GM12875 (cell line): ENCODE measurements around the gene KDM6A.
A peak's percentile ranks its signal among the peaks of the same experiment; 100 is the strongest.
"Not testable (repeated sequence)": the region's sequence is repeated elsewhere in the genome, so short reads cannot be mapped to it uniquely, and the experiment has no call there.

Experiments
- H3K4me3 ChIP-seq: one replicate; pipeline ENCODE4 v1.5.1; 2011; ENCODE audit warnings: low read depth, low read length, control low read depth
- TF ChIP-seq, protein P1 (sequence below): IDR thresholded peaks from 2 replicates; pipeline ENCODE4 v1.5.1; 2011; ENCODE audit warnings: low read depth, mild to moderate bottlenecking, control low read depth, inconsistent platforms, low read length, moderate library complexity, borderline replicate concordance; ENCODE audit not compliant: insufficient read depth

The KDM6A gene

DNA sequence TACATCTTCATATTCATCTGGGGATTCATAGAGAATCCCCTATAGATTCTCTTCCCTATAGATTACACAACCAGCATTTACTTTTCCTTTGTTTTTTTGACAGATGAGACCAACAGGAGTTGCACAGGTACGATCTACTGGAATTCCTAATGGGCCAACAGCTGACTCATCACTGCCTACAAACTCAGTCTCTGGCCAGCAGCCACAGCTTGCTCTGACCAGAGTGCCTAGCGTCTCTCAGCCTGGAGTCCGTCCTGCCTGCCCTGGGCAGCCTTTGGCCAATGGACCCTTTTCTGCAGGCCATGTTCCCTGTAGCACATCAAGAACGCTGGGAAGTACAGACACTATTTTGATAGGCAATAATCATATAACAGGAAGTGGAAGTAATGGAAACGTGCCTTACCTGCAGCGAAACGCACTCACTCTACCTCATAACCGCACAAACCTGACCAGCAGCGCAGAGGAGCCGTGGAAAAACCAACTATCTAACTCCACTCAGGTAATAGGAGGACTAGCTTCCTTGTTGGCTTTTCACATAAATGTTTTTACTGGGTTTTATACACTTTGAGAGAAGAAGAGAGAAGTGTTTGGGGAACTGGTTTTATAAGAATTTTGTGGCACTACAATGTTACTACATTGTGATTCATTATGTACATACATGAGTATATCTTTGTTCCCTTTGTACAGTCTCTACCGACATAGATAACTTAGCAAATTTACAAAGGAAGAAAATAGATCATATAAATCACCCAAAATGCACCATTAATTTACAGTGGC, 190.5 kb downstream of the KDM6A start:
- no peak overlapping the region for H3K4me3 ChIP-seq
- TF ChIP-seq, protein P1, sequence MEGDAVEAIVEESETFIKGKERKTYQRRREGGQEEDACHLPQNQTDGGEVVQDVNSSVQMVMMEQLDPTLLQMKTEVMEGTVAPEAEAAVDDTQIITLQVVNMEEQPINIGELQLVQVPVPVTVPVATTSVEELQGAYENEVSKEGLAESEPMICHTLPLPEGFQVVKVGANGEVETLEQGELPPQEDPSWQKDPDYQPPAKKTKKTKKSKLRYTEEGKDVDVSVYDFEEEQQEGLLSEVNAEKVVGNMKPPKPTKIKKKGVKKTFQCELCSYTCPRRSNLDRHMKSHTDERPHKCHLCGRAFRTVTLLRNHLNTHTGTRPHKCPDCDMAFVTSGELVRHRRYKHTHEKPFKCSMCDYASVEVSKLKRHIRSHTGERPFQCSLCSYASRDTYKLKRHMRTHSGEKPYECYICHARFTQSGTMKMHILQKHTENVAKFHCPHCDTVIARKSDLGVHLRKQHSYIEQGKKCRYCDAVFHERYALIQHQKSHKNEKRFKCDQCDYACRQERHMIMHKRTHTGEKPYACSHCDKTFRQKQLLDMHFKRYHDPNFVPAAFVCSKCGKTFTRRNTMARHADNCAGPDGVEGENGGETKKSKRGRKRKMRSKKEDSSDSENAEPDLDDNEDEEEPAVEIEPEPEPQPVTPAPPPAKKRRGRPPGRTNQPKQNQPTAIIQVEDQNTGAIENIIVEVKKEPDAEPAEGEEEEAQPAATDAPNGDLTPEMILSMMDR: no peak

DNA sequence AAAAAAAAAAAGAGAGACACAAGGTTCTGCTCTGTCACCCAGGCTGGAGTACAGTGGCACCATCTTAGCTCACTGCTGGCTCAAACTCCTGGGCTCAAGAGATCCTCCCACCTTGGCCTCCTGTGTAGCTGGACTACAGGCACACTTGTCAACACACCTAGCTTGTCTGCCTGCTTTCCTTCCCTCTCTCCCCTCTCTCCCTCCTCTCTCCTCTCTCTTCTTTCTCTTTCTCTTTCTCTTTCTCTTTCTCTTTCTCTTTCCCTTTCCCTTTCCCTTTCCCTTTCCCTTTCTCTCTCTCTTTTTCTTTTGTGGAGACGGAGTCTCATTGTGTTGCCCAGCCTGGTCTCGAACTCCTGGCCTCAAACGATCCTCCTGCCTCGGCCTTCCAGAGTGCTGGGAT, 195.6 kb downstream of the KDM6A start:
- no peak overlapping the region for H3K4me3 ChIP-seq
- TF ChIP-seq, protein P1: no peak

DNA sequence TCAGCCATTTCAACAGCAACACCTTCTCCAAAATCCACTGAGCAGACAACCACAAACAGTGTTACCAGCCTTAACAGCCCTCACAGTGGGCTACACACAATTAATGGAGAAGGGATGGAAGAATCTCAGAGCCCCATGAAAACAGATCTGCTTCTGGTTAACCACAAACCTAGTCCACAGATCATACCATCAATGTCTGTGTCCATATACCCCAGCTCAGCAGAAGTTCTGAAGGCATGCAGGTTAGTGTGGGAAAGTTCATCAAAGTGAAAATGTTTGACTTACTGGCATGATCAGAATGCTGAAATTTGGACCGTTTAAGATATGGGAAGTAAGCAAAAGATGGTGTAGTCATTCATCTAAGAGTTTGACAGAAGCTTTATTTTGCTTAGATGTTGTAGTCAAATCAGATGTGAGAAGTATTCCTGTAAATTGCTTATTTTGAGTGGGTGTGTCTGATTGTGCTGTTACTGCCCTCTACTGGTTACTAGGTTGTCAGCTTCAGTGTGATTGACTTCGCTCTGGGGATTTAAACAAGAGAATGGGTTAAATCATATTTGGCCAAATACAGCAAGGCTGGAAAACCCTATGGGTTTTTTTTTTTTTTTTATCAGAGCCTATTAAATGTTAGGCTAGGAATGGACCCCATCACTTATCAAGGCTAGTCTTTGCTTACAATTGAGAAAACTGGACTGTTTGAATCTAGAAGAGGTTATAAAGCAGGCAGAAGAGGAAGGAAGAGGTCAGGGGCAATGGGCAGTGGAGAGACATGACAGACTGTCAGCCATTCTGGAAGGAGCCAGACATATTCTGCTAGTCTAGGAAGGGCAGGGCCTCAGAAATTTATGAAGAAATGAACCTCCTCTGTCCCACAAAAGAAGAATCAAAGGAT, 197.4 kb downstream of the KDM6A start:
- H3K4me3 ChIP-seq: no peak overlapping the region
- TF ChIP-seq, protein P1: peak; percentile 67

DNA sequence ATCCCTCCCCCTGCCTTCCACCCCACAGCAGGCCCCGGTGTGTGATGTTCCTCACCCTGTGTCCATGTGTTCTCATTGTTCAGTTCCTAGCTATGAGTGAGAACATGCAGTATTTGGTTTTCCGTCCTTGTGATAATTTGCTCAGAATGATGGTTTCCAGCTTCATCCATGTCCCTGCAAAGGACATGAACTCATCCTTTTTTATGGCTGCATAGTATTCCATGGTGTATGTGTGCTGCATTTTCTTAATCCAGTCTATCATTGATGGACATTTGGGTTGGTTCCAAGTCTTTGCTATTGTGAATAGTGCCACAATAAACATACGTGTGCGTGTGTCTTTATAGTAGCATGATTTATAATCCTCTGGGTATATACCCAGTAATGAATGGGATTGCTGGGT, 200.0 kb downstream of the KDM6A start:
- not testable (repeated sequence) for H3K4me3 ChIP-seq

DNA sequence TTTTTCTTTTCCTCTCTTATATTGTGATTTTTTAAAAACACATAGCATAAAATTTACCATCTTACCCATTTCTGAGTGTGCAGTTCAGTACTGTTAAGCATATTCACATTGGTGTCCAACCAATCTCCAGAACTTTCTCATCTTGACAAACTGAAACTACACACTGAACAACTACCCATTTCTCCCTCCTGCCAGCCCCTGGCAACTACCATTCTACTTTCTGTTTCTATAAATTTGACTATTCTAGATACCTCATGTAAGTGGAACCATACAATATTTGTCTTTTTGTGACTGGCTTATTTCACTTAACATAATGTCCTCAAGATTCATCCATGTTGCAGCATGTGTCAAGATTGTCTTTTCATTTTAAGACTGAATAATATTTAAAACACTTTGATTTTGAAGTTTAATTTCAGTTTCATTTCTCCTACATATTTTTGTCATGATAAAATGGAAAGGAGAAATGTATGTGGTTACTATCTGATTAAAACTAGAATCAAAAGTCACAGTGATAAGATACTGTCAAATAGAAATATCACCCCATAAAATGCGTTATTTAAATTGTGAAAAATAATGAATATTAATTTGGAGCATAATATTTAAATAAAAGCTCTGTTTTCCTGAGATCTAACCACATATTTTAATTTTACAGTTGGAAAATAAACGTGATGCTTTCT, 204.9 kb downstream of the KDM6A start:
- no peak overlapping the region for H3K4me3 ChIP-seq
- TF ChIP-seq, protein P1: no peak

DNA sequence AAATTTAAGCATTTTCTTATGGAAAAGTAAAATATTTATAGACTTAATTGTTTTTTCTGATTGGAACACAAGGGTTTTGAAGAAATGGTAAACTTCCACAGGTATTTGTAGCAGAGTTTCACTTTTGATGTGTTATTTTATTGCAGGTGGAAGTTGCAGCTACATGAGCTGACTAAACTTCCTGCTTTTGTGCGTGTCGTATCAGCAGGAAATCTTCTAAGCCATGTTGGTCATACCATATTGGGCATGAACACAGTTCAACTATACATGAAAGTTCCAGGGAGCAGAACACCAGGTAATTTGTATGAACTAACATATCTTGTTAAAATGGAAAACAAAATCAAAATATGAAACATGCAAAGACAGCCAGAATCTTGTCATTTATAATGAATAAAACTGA, 210.3 kb downstream of the KDM6A start:
- TF ChIP-seq, protein P1: no peak
- no peak overlapping the region for H3K4me3 ChIP-seq

DNA sequence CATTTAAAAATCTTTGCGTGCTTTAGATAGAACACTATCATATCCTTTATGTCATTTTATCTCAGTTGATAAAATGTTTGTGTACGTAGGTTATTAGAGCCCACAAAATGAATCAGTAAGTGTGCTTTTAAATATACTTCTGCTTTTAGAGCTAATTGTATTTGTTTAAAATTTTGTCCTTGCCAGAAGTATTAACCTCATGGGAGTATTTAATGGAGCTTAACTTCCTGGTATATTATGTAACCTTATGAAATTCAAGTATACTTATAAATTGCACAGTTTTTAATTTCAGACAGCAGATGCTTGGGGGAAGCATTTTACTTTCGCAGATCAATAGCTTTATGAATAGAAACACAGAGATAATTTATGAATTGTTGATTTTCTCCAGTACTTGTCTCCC, 237.5 kb downstream of the KDM6A start:
- TF ChIP-seq, protein P1: no peak
- no peak overlapping the region for H3K4me3 ChIP-seq
